Karpas-422 (cell line): ENCODE data around the gene TGFA. TPM values are rescaled to one million over a fixed set of nuclear protein-coding genes. Genes with fewer than 3 reads are reported as not detected.

Source experiments
- DNase-seq: peaks from one replicate; pipeline ENCODE4 v3.0.0-alpha.2; 2015
- H2AFZ ChIP-seq: fragments of 200-600 bp; sonication (generic); 2 replicates; pipeline ENCODE4 v1.6.1; 2014; ENCODE audit warnings: antibody characterized with exemption, low read length, mixed read lengths
- H3K27ac ChIP-seq: fragments of 200-600 bp; sonication (generic); 2 replicates; pipeline ENCODE4 v1.5.1; 2014; ENCODE audit warnings: mild to moderate bottlenecking, low read length, moderate library complexity
- H3K27me3 ChIP-seq: fragments of 200-600 bp; sonication (generic); 2 replicates; pipeline ENCODE4 v1.6.1; 2014; ENCODE audit warnings: low read length, mixed read lengths
- H3K36me3 ChIP-seq: fragments of 200-600 bp; sonication (generic); 2 replicates; pipeline ENCODE4 v1.6.1; 2014; ENCODE audit warnings: low read length, mixed read lengths; ENCODE audit not compliant: insufficient read depth
- H3K4me1 ChIP-seq: fragments of 200-600 bp; sonication (generic); 2 replicates; pipeline ENCODE4 v1.6.1; 2014; ENCODE audit warnings: mild to moderate bottlenecking, low read length, mixed read lengths
- H3K4me2 ChIP-seq: fragments of 200-600 bp; sonication (generic); 2 replicates; pipeline ENCODE4 v1.6.1; 2014; ENCODE audit warnings: low read length, low read depth, mild to moderate bottlenecking; ENCODE audit not compliant: poor library complexity, severe bottlenecking
- H3K4me3 ChIP-seq: fragments of 200-600 bp; sonication (generic); 2 replicates; pipeline ENCODE4 v1.5.1; 2014; ENCODE audit warnings: mild to moderate bottlenecking, antibody characterized with exemption, low read length, mixed read lengths
- H3K79me2 ChIP-seq: fragments of 200-600 bp; sonication (generic); 2 replicates; pipeline ENCODE4 v1.6.1; 2014; ENCODE audit warnings: mild to moderate bottlenecking, low read length, mixed read lengths
- H3K9ac ChIP-seq: fragments of 200-600 bp; sonication (generic); 2 replicates; pipeline ENCODE4 v1.6.0; 2014; ENCODE audit warnings: low read length
- H3K9me2 ChIP-seq: fragments of 200-600 bp; sonication (generic), shearing (Covaris generic); replicated peaks from 2 replicates; pipeline ENCODE4 v1.6.0; 2014; ENCODE audit warnings: mild to moderate bottlenecking, low read length, moderate library complexity; ENCODE audit not compliant: insufficient read depth
- H3K9me3 ChIP-seq: fragments of 300-700, 200-600 bp; sonication (generic); 2 replicates; pipeline ENCODE4 v1.6.1; 2014; ENCODE audit warnings: low read length, mixed read lengths
- H4K20me1 ChIP-seq: fragments of 200-600 bp; sonication (generic); 2 replicates; pipeline ENCODE4 v1.6.1; 2014; ENCODE audit warnings: mild to moderate bottlenecking, antibody characterized with exemption, low read length, low read depth; ENCODE audit not compliant: insufficient read depth
- total RNA-seq: library from RNA; depleted of rRNA; stranded (reverse); fragments of >200 nt; shearing (Covaris generic); gene quantifications from 2 replicates; pipeline ENCODE4 v1.2.3, GENCODE V29; 2014; ENCODE audit warnings: low replicate concordance

The TGFA gene
- total RNA-seq, 1 experiment from 2014 or later = not detected

- Histone ChIP-seq H3K4me1 (peaks cover 8% of the 10 kb centered on the region; the same call in 1 of the 2 replicates), H4K20me1 (no peaks in the 10 kb centered on the region), H3K9ac (no peak overlapping the region), H3K27ac (no peak overlapping the region), H3K36me3 (no peaks in the 10 kb centered on the region), H3K79me2 (no peaks in the 10 kb centered on the region), H3K9me3 (no peaks in the 10 kb centered on the region), H3K4me3 (no peak overlapping the region), H3K27me3 (no peaks in the 10 kb centered on the region), H3K9me2 (no peaks in the 10 kb centered on the region), H2AFZ (no peak overlapping the region), H3K4me2 (no peak overlapping the region)
- no peak for DNase-seq
These were observed 73.8 kb downstream of the TGFA start for GRCh38 chr2:70479816-70480215.

GRCh38 chr2:70477441-70477844 is 76.2 kb downstream of the TGFA start:
- Histone ChIP-seq H3K36me3 (no peaks in the 10 kb centered on the region), H3K4me2 (no peak overlapping the region), H4K20me1 (no peaks in the 10 kb centered on the region), H3K4me1 (peaks cover 8% of the 10 kb centered on the region; the same call in 1 of the 2 replicates), H3K27me3 (no peaks in the 10 kb centered on the region), H3K9ac (no peak overlapping the region), H3K9me3 (no peaks in the 10 kb centered on the region), H3K79me2 (no peaks in the 10 kb centered on the region), H3K4me3 (no peak overlapping the region), H2AFZ (no peak overlapping the region), H3K9me2 (no peaks in the 10 kb centered on the region), H3K27ac (no peak overlapping the region)
- no peak for DNase-seq

GRCh38 chr2:70475266-70475665 is 78.4 kb downstream of the TGFA start:
- Histone ChIP-seq H3K4me2 (no peak overlapping the region), H3K9me2 (no peaks in the 10 kb centered on the region), H3K27ac (no peak overlapping the region), H3K9me3 (no peaks in the 10 kb centered on the region), H3K4me3 (no peak overlapping the region), H3K27me3 (no peaks in the 10 kb centered on the region), H4K20me1 (no peaks in the 10 kb centered on the region), H3K4me1 (peaks cover 6% of the 10 kb centered on the region; the same call in 1 of the 2 replicates), H2AFZ (no peak overlapping the region), H3K36me3 (no peaks in the 10 kb centered on the region), H3K9ac (no peak overlapping the region), H3K79me2 (no peaks in the 10 kb centered on the region)
- peak; percentile 49 for DNase-seq

- H4K20me1 ChIP-seq = no peaks in the 10 kb centered on the region
- no peaks in the 10 kb centered on the region for H3K27me3 ChIP-seq
- H3K4me1 ChIP-seq = 0 out of 2 replicates have a peak, but pooled peaks cover 2% of the 10 kb centered on the region
- no peak overlapping the region for H3K4me2 ChIP-seq
- H3K79me2 ChIP-seq = no peaks in the 10 kb centered on the region
- H2AFZ ChIP-seq = no peak overlapping the region
- no peak for DNase-seq
- no peak overlapping the region for H3K4me3 ChIP-seq
- H3K9me3 ChIP-seq = no peaks in the 10 kb centered on the region
- no peak overlapping the region for H3K27ac ChIP-seq
- H3K9ac ChIP-seq = no peak overlapping the region
- no peaks in the 10 kb centered on the region for H3K9me2 ChIP-seq
- no peaks in the 10 kb centered on the region for H3K36me3 ChIP-seq
These were observed 79.3 kb downstream of the TGFA start for GRCh38 chr2:70474256-70474848.

- H3K4me1 ChIP-seq = 0 out of 2 replicates have a peak, but pooled peaks cover 2% of the 10 kb centered on the region
- H3K27ac ChIP-seq = no peak overlapping the region
- no peak overlapping the region for H3K9ac ChIP-seq
- no peak overlapping the region for H3K4me3 ChIP-seq
- no peaks in the 10 kb centered on the region for H3K27me3 ChIP-seq
- no peaks in the 10 kb centered on the region for H3K36me3 ChIP-seq
- no peak overlapping the region for H3K4me2 ChIP-seq
- H3K79me2 ChIP-seq = no peaks in the 10 kb centered on the region
- no peaks in the 10 kb centered on the region for H3K9me2 ChIP-seq
- no peaks in the 10 kb centered on the region for H4K20me1 ChIP-seq
- H3K9me3 ChIP-seq = no peaks in the 10 kb centered on the region
- H2AFZ ChIP-seq = no peak overlapping the region
- DNase-seq = no peak
These were observed 80.4 kb downstream of the TGFA start for GRCh38 chr2:70473101-70473722.

- H2AFZ ChIP-seq = no peak overlapping the region
- H4K20me1 ChIP-seq = no peaks in the 10 kb centered on the region
- H3K4me3 ChIP-seq = no peak overlapping the region
- no peak overlapping the region for H3K27ac ChIP-seq
- no peak for DNase-seq
- 0 out of 2 replicates have a peak, but pooled peaks cover 2% of the 10 kb centered on the region for H3K4me1 ChIP-seq
- no peak overlapping the region for H3K4me2 ChIP-seq
- no peaks in the 10 kb centered on the region for H3K79me2 ChIP-seq
- no peaks in the 10 kb centered on the region for H3K27me3 ChIP-seq
- H3K9me3 ChIP-seq = no peaks in the 10 kb centered on the region
- no peaks in the 10 kb centered on the region for H3K9me2 ChIP-seq
- no peak overlapping the region for H3K9ac ChIP-seq
- H3K36me3 ChIP-seq = no peaks in the 10 kb centered on the region
These were observed 81.3 kb downstream of the TGFA start for GRCh38 chr2:70472221-70472890.

- H3K9me2 ChIP-seq = no peaks in the 10 kb centered on the region
- H3K79me2 ChIP-seq = no peaks in the 10 kb centered on the region
- H3K9me3 ChIP-seq = no peaks in the 10 kb centered on the region
- DNase-seq = no peak
- H4K20me1 ChIP-seq = no peaks in the 10 kb centered on the region
- 0 out of 2 replicates have a peak, but pooled peaks cover 2% of the 10 kb centered on the region for H3K4me1 ChIP-seq
- H2AFZ ChIP-seq = no peak overlapping the region
- no peaks in the 10 kb centered on the region for H3K27me3 ChIP-seq
- H3K27ac ChIP-seq = no peak overlapping the region
- H3K9ac ChIP-seq = no peak overlapping the region
- no peak overlapping the region for H3K4me3 ChIP-seq
- H3K36me3 ChIP-seq = no peaks in the 10 kb centered on the region
- H3K4me2 ChIP-seq = no peak overlapping the region
These were observed 82.5 kb downstream of the TGFA start for GRCh38 chr2:70471129-70471528.

GRCh38 chr2:70469961-70470360 is 83.7 kb downstream of the TGFA start:
- Histone ChIP-seq H3K36me3 (no peaks in the 10 kb centered on the region), H3K9me3 (no peaks in the 10 kb centered on the region), H2AFZ (no peak overlapping the region), H3K4me3 (no peak overlapping the region), H3K9ac (no peak overlapping the region), H3K27ac (no peak overlapping the region), H3K4me2 (no peak overlapping the region), H3K79me2 (no peaks in the 10 kb centered on the region), H4K20me1 (no peaks in the 10 kb centered on the region), H3K27me3 (no peaks in the 10 kb centered on the region), H3K9me2 (no peaks in the 10 kb centered on the region), H3K4me1 (no peaks in the 10 kb centered on the region)
- DNase-seq = no peak
